Esophagus muscularis mucosa (tissue), 4 donors: ENCODE results near the gene HPCA. TPM values are rescaled to one million over a fixed set of nuclear protein-coding genes. Genes with fewer than 3 reads are reported as not detected.
A peak's percentile ranks its signal among the peaks of the same experiment; 100 is the strongest.

Experiments used
- DNase-seq: peaks from one replicate; pipeline ENCODE4 v3.0.0-alpha.2; 2017; ENCODE audit errors: extremely low spot score
- H3K27ac ChIP-seq, 4 donors: fragments of 200-600 bp; sonication (generic); replicated peaks in 1 of 4; 1 replicate in 3 of 4; 2 replicates in 1 of 4; pipeline ENCODE4 v1.5.1; 2016 to 2019; ENCODE audit warnings: mild to moderate bottlenecking in 1 of 4
- H3K27me3 ChIP-seq, 4 donors: fragments of 200-600 bp; sonication (generic); one replicate each; pipeline versions ENCODE4 v1.5.1 to v1.6.0; 2016 to 2019
- H3K36me3 ChIP-seq, 4 donors: fragments of 200-600 bp; sonication (generic); one replicate each; pipeline ENCODE4 v1.5.1; 2016 to 2019
- H3K4me1 ChIP-seq, 4 donors: fragments of 200-600 bp; sonication (generic); one replicate each; pipeline ENCODE4 v1.5.1; 2016 to 2019
- H3K4me3 ChIP-seq, 4 donors: fragments of 200-600 bp; sonication (generic); 1 replicate in 2 of 4; 2 replicates in 2 of 4; pipeline ENCODE4 v1.5.1; 2016 to 2019; ENCODE audit warnings: mild to moderate bottlenecking in 4 of 4, moderate library complexity in 1 of 4
- H3K9me3 ChIP-seq, 4 donors: fragments of 200-600 bp; sonication (generic); 1 replicate in 3 of 4; 2 replicates in 1 of 4; pipeline ENCODE4 v1.5.1; 2016 to 2019
- EP300 ChIP-seq: sonication (generic); formaldehyde crosslinking; IDR thresholded peaks from one replicate; pipeline ENCODE4 v1.6.1; 2017; ENCODE audit warnings: antibody characterized with exemption
- POLR2A ChIP-seq: fragments of 450-650 bp; IDR thresholded peaks from one replicate; pipeline ENCODE4 v1.6.1; 2017; ENCODE audit warnings: antibody characterized with exemption, moderate library complexity, mild to moderate bottlenecking, low read depth
- POLR2AphosphoS5 ChIP-seq, 2 donors: sonication (generic); formaldehyde crosslinking; IDR thresholded peaks; one replicate each; pipeline ENCODE4 v1.6.1; 2017; ENCODE audit warnings: antibody characterized with exemption in 2 of 2
- whole genome bisulfite sequencing: methylation state at CpG from one replicate; pipeline ENCODE4 v1.1.5; 2018; 5-methylcytosine and 5-hydroxymethylcytosine counted together
- intact Hi-C: fragments of 100-400 bp; cut with DNase I; formaldehyde crosslinking; loops from one replicate; pipeline ENCODE4 v1.15.1; 2023
- total RNA-seq, 4 donors: library from RNA; depleted of rRNA; stranded (reverse); fragments of >200 nt; gene quantifications; one replicate each; pipeline versions ENCODE4 v1.1.0 to v1.2.1, GENCODE V29; 2016
- TF ChIP-seq, protein P1 (sequence below), 3 experiments: fragments of 200-600 bp in 2 of 3; fragments of 450-650 bp in 1 of 3; sonication (generic) in 2 of 3; IDR thresholded peaks; one replicate each; pipeline ENCODE4 v1.5.1; 2017 to 2019; ENCODE audit warnings: antibody characterized with exemption in 3 of 3, mild to moderate bottlenecking in 2 of 3, moderate library complexity in 1 of 3

HPCA gene
- total RNA-seq = under 1 TPM in 1 of 4 donors, not detected in 3; 0.23 TPM

DNA sequence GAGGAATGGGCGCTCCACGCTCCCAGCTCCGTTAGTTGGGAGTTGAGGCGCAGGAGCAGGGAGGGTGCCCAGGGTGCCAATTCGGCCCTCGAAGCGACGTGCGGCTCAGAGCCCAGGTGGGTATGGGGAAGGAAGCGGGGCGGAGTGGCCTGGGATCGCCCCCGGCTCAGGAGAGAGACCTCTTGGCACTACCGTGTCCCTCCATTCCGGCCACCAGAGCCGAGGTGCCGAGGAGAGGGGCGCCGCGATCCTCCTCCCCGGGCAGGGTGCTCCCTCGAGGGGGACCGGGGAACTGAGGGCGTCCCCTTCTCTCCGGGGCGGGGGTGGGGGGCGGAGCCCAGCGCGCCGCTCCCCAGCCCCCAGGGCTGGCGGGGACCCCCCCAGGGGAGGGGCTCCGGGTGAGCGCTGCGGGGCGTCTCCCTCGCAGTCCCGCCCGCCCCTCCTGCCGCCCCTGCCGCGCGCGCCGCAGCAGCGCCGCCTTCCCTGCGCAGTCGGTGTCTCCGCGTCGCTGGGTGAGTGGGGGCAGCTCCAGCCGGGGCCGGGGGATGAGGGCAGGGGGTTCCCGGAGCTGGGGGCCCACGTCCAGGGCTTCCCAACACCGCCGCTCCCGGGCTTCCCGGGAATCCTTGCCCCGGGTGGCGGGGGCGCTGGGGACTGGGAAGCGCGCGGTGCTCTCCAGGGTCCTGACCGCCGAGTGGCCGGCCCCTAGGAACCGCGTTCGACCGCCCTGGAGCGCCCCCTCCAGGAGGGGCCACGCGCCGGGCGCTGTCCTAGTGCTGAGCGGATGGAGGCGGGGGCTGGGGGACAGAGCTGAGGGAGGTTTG lies at the start of gene HPCA:
Gene HPCA, plus strand, starts transcription at position 488 of the 824 bp plus-strand sequence. CDS start 2,408 bp downstream, outside the sequence.
- H3K36me3 ChIP-seq = no peaks in the 10 kb centered on the region
- intact Hi-C loops = no loop called here
- WGBS = 28% methylated on average over 10 of the region's 79 CpGs
- peak within 1 kb of the TSS; percentile 26 to 42 (median 28) for H3K4me3 ChIP-seq
- H3K9me3 ChIP-seq = no peaks in the 10 kb centered on the region
- H3K4me1 ChIP-seq = peaks cover 15 to 29% (median 22%) of the 10 kb centered on the region in 4 donors
- DNase-seq = no peak
- H3K27ac ChIP-seq = no peak within 1 kb of the TSS
- TF ChIP-seq, protein P1, sequence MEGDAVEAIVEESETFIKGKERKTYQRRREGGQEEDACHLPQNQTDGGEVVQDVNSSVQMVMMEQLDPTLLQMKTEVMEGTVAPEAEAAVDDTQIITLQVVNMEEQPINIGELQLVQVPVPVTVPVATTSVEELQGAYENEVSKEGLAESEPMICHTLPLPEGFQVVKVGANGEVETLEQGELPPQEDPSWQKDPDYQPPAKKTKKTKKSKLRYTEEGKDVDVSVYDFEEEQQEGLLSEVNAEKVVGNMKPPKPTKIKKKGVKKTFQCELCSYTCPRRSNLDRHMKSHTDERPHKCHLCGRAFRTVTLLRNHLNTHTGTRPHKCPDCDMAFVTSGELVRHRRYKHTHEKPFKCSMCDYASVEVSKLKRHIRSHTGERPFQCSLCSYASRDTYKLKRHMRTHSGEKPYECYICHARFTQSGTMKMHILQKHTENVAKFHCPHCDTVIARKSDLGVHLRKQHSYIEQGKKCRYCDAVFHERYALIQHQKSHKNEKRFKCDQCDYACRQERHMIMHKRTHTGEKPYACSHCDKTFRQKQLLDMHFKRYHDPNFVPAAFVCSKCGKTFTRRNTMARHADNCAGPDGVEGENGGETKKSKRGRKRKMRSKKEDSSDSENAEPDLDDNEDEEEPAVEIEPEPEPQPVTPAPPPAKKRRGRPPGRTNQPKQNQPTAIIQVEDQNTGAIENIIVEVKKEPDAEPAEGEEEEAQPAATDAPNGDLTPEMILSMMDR (IDR thresholded peaks at IDR 0.05) = peak in 2 of 3 experiments; percentile 13 to 21
- no peak for TF ChIP-seq POLR2A
- peaks cover 8 to 74% (median 28%) of the 10 kb centered on the region in 4 donors for H3K27me3 ChIP-seq

DNA sequence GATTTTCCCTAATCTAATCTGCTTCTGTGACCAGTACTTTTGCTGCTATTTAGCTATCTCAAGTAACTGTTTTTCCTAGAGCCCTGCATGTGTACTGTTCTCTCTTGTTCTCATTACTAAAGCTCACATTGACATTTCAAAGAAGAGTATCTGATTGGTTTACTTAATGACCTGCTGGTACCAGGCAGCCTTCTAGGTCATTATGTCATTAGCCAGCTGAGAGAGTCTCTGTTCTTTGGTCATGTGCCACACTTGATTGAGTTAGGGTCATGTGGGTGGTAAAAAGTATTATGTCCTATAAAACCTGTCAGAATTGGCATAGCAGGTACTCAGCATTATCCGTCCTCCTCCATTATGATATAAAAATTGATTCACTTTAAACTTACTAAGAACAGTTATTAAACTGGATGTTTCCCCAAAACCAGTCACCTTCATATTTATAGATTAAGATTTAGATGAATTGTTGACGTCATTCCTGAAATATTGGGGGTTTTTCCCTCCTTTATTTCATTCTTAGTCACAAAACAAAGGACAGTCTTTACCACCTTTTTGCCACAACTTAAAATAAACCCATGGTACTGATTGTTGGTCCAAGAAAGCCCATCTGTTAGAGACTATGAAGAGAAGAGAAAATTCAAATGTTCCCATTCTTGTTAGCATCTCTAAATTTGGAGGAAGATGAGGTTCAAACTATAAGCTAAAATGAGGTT lies 37.8 kb upstream of the HPCA start:
- Histone ChIP-seq H3K27ac (no peak overlapping the region), H3K4me1 (no peaks in the 10 kb centered on the region), H3K4me3 (no peak overlapping the region), H3K27me3 (no peaks in the 10 kb centered on the region), H3K9me3 (no peaks in the 10 kb centered on the region), H3K36me3 (peaks cover 27 to 81% (median 52%) of the 10 kb centered on the region in 4 donors)
- TF ChIP-seq, protein P1 (IDR thresholded peaks at IDR 0.05) = no peak
- TF ChIP-seq POLR2AphosphoS5 (IDR thresholded peaks at IDR 0.05) = no peak
- TF ChIP-seq POLR2A = no peak
- no peak for TF ChIP-seq EP300
- no peak for DNase-seq
- intact Hi-C loops = no loop called here
- WGBS = 46% methylated on average over 2 of the region's 2 CpGs

DNA sequence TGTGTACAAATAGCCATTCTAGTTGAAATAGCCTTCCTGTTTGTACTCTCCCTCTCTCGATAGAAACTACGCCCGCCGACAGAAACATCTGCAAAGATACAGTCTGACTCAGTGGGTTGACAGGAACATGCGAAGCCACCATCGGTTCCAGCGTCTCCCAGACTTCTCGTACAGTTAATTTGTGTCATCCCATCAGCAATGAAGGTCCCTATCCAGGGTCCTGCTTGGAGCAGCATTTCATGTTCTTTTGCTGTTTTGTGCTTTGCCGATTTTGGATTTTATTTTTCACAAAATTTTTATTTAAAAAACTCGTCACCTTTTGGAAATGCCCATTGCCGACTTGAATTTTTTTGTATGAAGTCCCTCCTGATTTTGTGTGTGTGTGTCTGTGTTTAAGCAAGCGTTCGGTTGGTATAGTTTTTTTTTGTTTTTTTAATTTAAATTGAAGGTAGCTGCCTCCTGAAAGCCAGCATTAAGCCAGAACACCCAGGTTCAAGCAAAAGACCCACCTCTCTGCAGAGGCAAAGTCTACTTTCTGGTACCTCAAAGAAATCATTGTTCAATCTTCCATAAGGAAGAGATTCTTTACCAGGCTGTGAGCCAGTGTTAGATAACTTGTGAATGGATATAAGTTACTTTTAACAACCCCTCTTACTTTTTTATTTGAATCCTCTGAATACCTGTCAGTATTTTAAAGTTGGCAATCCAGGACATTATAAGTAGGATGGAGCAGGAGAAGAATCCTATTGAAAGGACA lies 30.3 kb upstream of the HPCA start:
- H3K4me1 ChIP-seq = peaks cover 0 to 1% (median 0%) of the 10 kb centered on the region in 4 donors
- intact Hi-C loops = no loop called here
- no peak overlapping the region for H3K27ac ChIP-seq
- H3K36me3 ChIP-seq = peaks cover 35 to 74% (median 53%) of the 10 kb centered on the region in 4 donors
- TF ChIP-seq EP300 (no peak), POLR2A (no peak), POLR2AphosphoS5 (IDR thresholded peaks at IDR 0.05) (no peak)
- TF ChIP-seq, protein P1 (IDR thresholded peaks at IDR 0.05) = no peak
- no peak overlapping the region for H3K4me3 ChIP-seq
- no peaks in the 10 kb centered on the region for H3K9me3 ChIP-seq
- 95% methylated on average over 13 of the region's 13 CpGs for WGBS
- no peaks in the 10 kb centered on the region for H3K27me3 ChIP-seq
- no peak for DNase-seq

DNA sequence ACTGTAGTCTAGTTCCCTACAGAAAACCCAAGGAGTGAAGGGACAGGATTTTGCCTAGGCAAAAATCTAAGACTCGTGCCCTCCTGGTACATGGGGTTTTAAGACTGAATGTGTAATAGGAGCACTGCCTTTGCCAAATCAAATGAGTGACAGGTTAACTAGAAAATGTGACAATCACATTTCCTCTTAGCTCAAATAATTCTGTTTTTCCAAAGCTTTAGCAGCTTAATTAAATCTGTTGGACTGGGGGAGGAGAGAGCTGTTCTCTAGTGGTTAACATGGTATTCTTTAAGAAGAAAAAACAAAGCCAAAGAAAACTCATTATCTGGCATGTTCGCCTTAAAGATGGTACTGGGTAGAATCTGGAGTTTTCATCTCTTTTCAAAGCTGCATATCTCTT lies 28.2 kb upstream of the HPCA start:
- Histone ChIP-seq H3K4me3 (no peak overlapping the region), H3K36me3 (peaks cover 31 to 72% (median 53%) of the 10 kb centered on the region in 4 donors), H3K4me1 (peaks cover 8 to 17% (median 14%) of the 10 kb centered on the region in 4 donors), H3K9me3 (no peaks in the 10 kb centered on the region), H3K27ac (no peak overlapping the region), H3K27me3 (no peaks in the 10 kb centered on the region)
- TF ChIP-seq, protein P1 (IDR thresholded peaks at IDR 0.05) = no peak
- TF ChIP-seq EP300 (no peak), POLR2AphosphoS5 (IDR thresholded peaks at IDR 0.05) (no peak), POLR2A (no peak)
- DNase-seq = no peak
- intact Hi-C loops = no loop called here
- 95% methylated on average over 2 of the region's 2 CpGs for WGBS
